H1 (cell line): Measurements from ENCODE around the gene CCR9. TPM values are rescaled to one million over a fixed set of nuclear protein-coding genes. Genes with fewer than 3 reads are reported as not detected.

Experiments
- BACH1 ChIP-seq: IDR thresholded peaks from 2 replicates; pipeline ENCODE4 v1.6.1; 2012; ENCODE audit warnings: low read length, improper control_type of control experiment
- CHD7 ChIP-seq: fragments of 300-600 bp; sonication (generic); IDR thresholded peaks from 2 replicates; pipeline ENCODE4 v1.7.1; 2012; ENCODE audit warnings: low read length, moderate library complexity, mild to moderate bottlenecking, inconsistent platforms; ENCODE audit not compliant: insufficient replicate concordance
- EGR1 ChIP-seq: IDR thresholded peaks from 2 replicates; pipeline ENCODE4 v1.6.1; 2011; ENCODE audit warnings: low read depth, low read length, borderline replicate concordance
- POLR2A ChIP-seq, 2 experiments: IDR thresholded peaks; 1 replicate in 1 of 2; 2 replicates in 1 of 2; pipeline ENCODE4 v1.6.1; 2011; ENCODE audit warnings: low read depth in 2 of 2, low read length in 2 of 2, mild to moderate bottlenecking in 2 of 2; ENCODE audit errors: control extremely low read depth in 1 of 2
- POU5F1 ChIP-seq: IDR thresholded peaks from 2 replicates; pipeline ENCODE4 v1.6.1; 2011; ENCODE audit warnings: low read depth, mild to moderate bottlenecking, low read length, moderate library complexity
- TAF1 ChIP-seq: IDR thresholded peaks from 2 replicates; pipeline ENCODE4 v1.6.1; 2011; ENCODE audit warnings: mild to moderate bottlenecking, low read depth, low read length
- TCF12 ChIP-seq: IDR thresholded peaks from 2 replicates; pipeline ENCODE4 v1.6.1; 2011; ENCODE audit warnings: low read depth, mild to moderate bottlenecking, low read length
- YY1 ChIP-seq: IDR thresholded peaks from 2 replicates; pipeline ENCODE4 v1.6.1; 2011; ENCODE audit warnings: low read depth, mild to moderate bottlenecking, low read length
- polyA plus RNA-seq, 7 experiments: library from polyadenylated mRNA; depleted of rRNA in 3 of 7; stranded (reverse) in 5 of 7; unstranded in 2 of 7; fragments of >200 nt in 5 of 7; fragments of 200-250 nt in 2 of 7; gene quantifications; 1 replicate in 5 of 7; 2 replicates in 1 of 7; 4 replicates in 1 of 7; pipeline versions ENCODE4 v1.2.1 to v1.2.3, GENCODE V29; 2011 to 2013; ENCODE audit warnings: missing spikeins in 2 of 7, mixed read lengths in 2 of 7
- total RNA-seq: library from RNA; stranded (reverse); fragmentation: NEBNext Ultra II Directional; extraction: Animal tissue kit (Norgen Biotek cat#: 25700); gene quantifications from 2 replicates; pipeline ENCODE4 v1.2.1, GENCODE V29; 2021

The CCR9 gene
- total and polyA plus RNA-seq, 2 of the 8 experiments (the other 6 are each of a cell fraction or from before 2014, with no cell fraction given): not detected

GRCh38 chr3:45936261-45936660, 49.9 kb downstream of the CCR9 start (continued):
- no peak for TF ChIP-seq CHD7
- no peak for TF ChIP-seq BACH1
- TF ChIP-seq POLR2A (IDR thresholded peaks at IDR 0.05; ENCODE audit: control extremely low read depth in 1 of 2, low read depth in 2 of 2, low read length in 2 of 2): no peak
- TF ChIP-seq TAF1: no peak
- TF ChIP-seq TCF12: no peak
- TF ChIP-seq YY1: no peak
- TF ChIP-seq EGR1: no peak
- TF ChIP-seq POU5F1: no peak
